ENCODE data around the gene CRB2.
A peak's percentile ranks its signal among the peaks of the same experiment; 100 is the strongest.

CRB2 gene

GRCh38 chr9:123346826-123347225 is 9.2 kb upstream of the CRB2 start:
- TF ChIP-seq CTCF (IDR thresholded peaks at IDR 0.05; ENCODE audit: control insufficient read depth, insufficient read depth, low read depth, low read length, missing control alignments), result no peak
- no peak for DNase-seq (ENCODE audit: low read depth)
- H3K4me3 ChIP-seq (ENCODE audit: control insufficient read depth, low read depth, low read length), result no peak overlapping the region

GRCh38 chr9:123347289-123348060 is 8.5 kb upstream of the CRB2 start:
- no peak for TF ChIP-seq CTCF (IDR thresholded peaks at IDR 0.05; ENCODE audit: control insufficient read depth, insufficient read depth, low read depth, low read length, missing control alignments)
- peak overlapping the region; percentile 9 for H3K4me3 ChIP-seq (ENCODE audit: control insufficient read depth, low read depth, low read length)
- DNase-seq (ENCODE audit: low read depth), result no peak

GRCh38 chr9:123348317-123348992 is 7.5 kb upstream of the CRB2 start:
- no peak overlapping the region for H3K4me3 ChIP-seq (ENCODE audit: control insufficient read depth, low read depth, low read length)
- no peak for TF ChIP-seq CTCF (IDR thresholded peaks at IDR 0.05; ENCODE audit: control insufficient read depth, insufficient read depth, low read depth, low read length, missing control alignments)
- no peak for DNase-seq (ENCODE audit: low read depth)

- no peak overlapping the region for H3K4me3 ChIP-seq (ENCODE audit: control insufficient read depth, low read depth, low read length)
- TF ChIP-seq CTCF (IDR thresholded peaks at IDR 0.05; ENCODE audit: control insufficient read depth, insufficient read depth, low read depth, low read length, missing control alignments), result no peak
- no peak for DNase-seq (ENCODE audit: low read depth)
Observed at GRCh38 chr9:123349033-123349432, 7.0 kb upstream of the CRB2 start.

- TF ChIP-seq CTCF (IDR thresholded peaks at IDR 0.05; ENCODE audit: control insufficient read depth, insufficient read depth, low read depth, low read length, missing control alignments), result peak; percentile 98
- no peak overlapping the region for H3K4me3 ChIP-seq (ENCODE audit: control insufficient read depth, low read depth, low read length)
- no peak for DNase-seq (ENCODE audit: low read depth)
Observed at GRCh38 chr9:123349691-123350480, 6.1 kb upstream of the CRB2 start.

- no peak for DNase-seq (ENCODE audit: low read depth)
- no peak overlapping the region for H3K4me3 ChIP-seq (ENCODE audit: control insufficient read depth, low read depth, low read length)
- no peak for TF ChIP-seq CTCF (IDR thresholded peaks at IDR 0.05; ENCODE audit: control insufficient read depth, insufficient read depth, low read depth, low read length, missing control alignments)
Observed at GRCh38 chr9:123350590-123351310, 5.2 kb upstream of the CRB2 start.
